Adrenal gland (tissue), 5 donors: ENCODE measurements around the gene ITIH3.

ENCODE experiments used
- CTCF ChIP-seq, 6 experiments: fragments of 450-650 bp in 4 of 6; fragments of 200-600 bp in 2 of 6; sonication (generic) in 1 of 6; IDR thresholded peaks; 1 replicate in 5 of 6; 2 replicates in 1 of 6; pipeline versions ENCODE4 v1.5.1 to v1.8.0; 2016 to 2021; ENCODE audit warnings: antibody characterized with exemption in 6 of 6, mild to moderate bottlenecking in 2 of 6, moderate library complexity in 1 of 6
- POLR2A ChIP-seq, 2 donors: fragments of 450-650 bp; IDR thresholded peaks; one replicate each; pipeline ENCODE4 v1.6.1; 2017; ENCODE audit warnings: antibody characterized with exemption in 2 of 2, mild to moderate bottlenecking in 2 of 2, moderate library complexity in 1 of 2
- donor health status: DM: no; HTN: no; CAD: no.

DNA sequence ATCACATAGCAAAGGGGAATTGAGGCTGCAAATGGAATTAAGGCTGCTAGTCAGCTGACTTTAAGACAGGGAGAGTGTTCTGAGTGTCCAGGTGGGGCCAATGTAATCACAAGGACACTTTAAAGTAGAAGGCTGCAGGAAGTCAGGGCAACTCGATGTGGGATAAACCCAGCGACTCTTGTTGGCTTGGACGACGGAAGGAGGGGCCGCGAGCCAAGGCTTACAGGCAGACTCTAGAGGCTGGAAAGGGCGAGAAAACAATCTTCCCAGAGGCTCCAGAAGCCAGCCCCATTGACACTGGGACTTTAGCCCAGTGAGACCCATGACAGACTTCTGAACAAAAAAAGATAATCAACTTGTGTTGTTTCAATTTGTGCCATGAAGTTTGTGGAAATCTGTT, 53.1 kb downstream of the ITIH3 start:
- TF ChIP-seq CTCF (IDR thresholded peaks at IDR 0.05) = no peak
- TF ChIP-seq POLR2A (IDR thresholded peaks at IDR 0.05) = no peak
